Panc1 (cell line): Measurements from ENCODE around the gene AADACL3. TPM values are rescaled to one million over a fixed set of nuclear protein-coding genes. Genes with fewer than 3 reads are reported as not detected.

Source experiments
- ATAC-seq: fragments of 200-7000 bp; cut with Tn5 transposase; 2 replicates; pipeline ENCODE4 v1.9.1; 2020; ENCODE audit warnings: mild to moderate bottlenecking, moderate library complexity
- BruUV-seq: library from RNA; stranded (reverse); fragments of 400-500 nt; replicated peaks from 2 replicates; lab custom pipeline; 2021; lab: Mats Ljungman, UMichigan
- CTCF ChIA-PET: fragments of 300-600 bp; sonication (Branson Sonifier 250); formaldehyde crosslinking; loops from one replicate; lab custom pipeline; 2022; ENCODE audit warnings: antibody characterized with exemption; lab: Charles Lee
- POLR2A ChIA-PET: fragments of 300-600 bp; sonication (Branson Sonifier 250); formaldehyde crosslinking; loops from one replicate; lab custom pipeline; 2022; ENCODE audit warnings: antibody characterized with exemption; lab: Charles Lee
- DNase-seq: peaks from one replicate; pipeline ENCODE4 v3.0.0-alpha.2; 2010; ENCODE audit warnings: low read depth, low spot score
- H3K27ac ChIP-seq: 2 replicates; pipeline ENCODE4 v1.5.1; 2011; ENCODE audit warnings: mild to moderate bottlenecking, low read length, inconsistent platforms
- H3K27me3 ChIP-seq: fragments of 200-500 bp; sonication (Bioruptor generic); 2 replicates; pipeline ENCODE4 v1.6.0; 2014; ENCODE audit warnings: low read length, inconsistent platforms; ENCODE audit not compliant: control insufficient read depth, insufficient read depth
- H3K36me3 ChIP-seq: fragments of 200-500 bp; sonication (Bioruptor generic); 2 replicates; pipeline ENCODE4 v1.5.1; 2014; ENCODE audit warnings: inconsistent platforms, mild to moderate bottlenecking, low read length, moderate library complexity; ENCODE audit not compliant: control insufficient read depth, insufficient read depth
- H3K4me1 ChIP-seq: 2 replicates; pipeline ENCODE4 v1.5.1; 2011; ENCODE audit warnings: inconsistent platforms, mild to moderate bottlenecking, low read length, moderate library complexity; ENCODE audit not compliant: control insufficient read depth, insufficient read depth
- H3K4me3 ChIP-seq, 2 experiments: 2 replicates each; pipeline ENCODE4 v1.5.1; 2011 to 2012; ENCODE audit warnings: low read depth in 2 of 2, low read length in 2 of 2, mild to moderate bottlenecking in 2 of 2, inconsistent platforms in 1 of 2, moderate library complexity in 1 of 2
- H3K9me3 ChIP-seq: fragments of 200-500 bp; sonication (Bioruptor generic); 2 replicates; pipeline ENCODE4 v1.5.1; 2014; ENCODE audit warnings: low read depth, mild to moderate bottlenecking, inconsistent platforms, low read length, moderate library complexity; ENCODE audit not compliant: control insufficient read depth, insufficient read depth
- POLR2AphosphoS5 ChIP-seq: IDR thresholded peaks from 2 replicates; pipeline ENCODE4 v1.6.1; 2012; ENCODE audit warnings: mild to moderate bottlenecking, low read depth, low read length, moderate library complexity
- SIN3A ChIP-seq: IDR thresholded peaks from 2 replicates; pipeline ENCODE4 v1.6.1; 2012; ENCODE audit warnings: low read depth, mild to moderate bottlenecking, low read length, moderate library complexity, borderline replicate concordance; ENCODE audit not compliant: insufficient read depth
- TCF7L2 ChIP-seq: IDR thresholded peaks from 2 replicates; pipeline ENCODE4 v1.6.1; 2011; ENCODE audit warnings: mild to moderate bottlenecking, low read depth, low read length, inconsistent platforms
- in situ Hi-C: cut with HindIII; loops from 2 replicates; pipeline ENCODE4 v1.10.0; 2016; ENCODE audit warnings: low sequenced_read_pairs, low pct_unique_long_range_greater_than_20kb
- intact Hi-C: fragments of 100-400 bp; cut with micrococcal nuclease; formaldehyde crosslinking; loops from one replicate; pipeline ENCODE4 v1.10.0; 2022; ENCODE audit not compliant: unreplicated experiment
- total RNA-seq: library from RNA; stranded (reverse); gene quantifications from one replicate; pipeline ENCODE4 v1.2.1, GENCODE V29; 2021; ENCODE audit not compliant: unreplicated experiment
- TF ChIP-seq, protein P1 (sequence below), 2 experiments: IDR thresholded peaks; 2 replicates each; pipeline ENCODE4 v1.6.1; 2011 to 2012; ENCODE audit warnings: low read depth in 2 of 2, control low read depth in 1 of 2, low read length in 1 of 2, mild to moderate bottlenecking in 1 of 2, moderate library complexity in 1 of 2; ENCODE audit not compliant: insufficient read depth in 1 of 2
- TF ChIP-seq, protein P2 (sequence below): fragments of 450-650 bp; IDR thresholded peaks from 2 replicates; pipeline ENCODE4 v1.5.1; 2017; ENCODE audit warnings: mild to moderate bottlenecking

The AADACL3 gene
- total RNA-seq, 1 experiment from 2014 or later = not detected

DNA sequence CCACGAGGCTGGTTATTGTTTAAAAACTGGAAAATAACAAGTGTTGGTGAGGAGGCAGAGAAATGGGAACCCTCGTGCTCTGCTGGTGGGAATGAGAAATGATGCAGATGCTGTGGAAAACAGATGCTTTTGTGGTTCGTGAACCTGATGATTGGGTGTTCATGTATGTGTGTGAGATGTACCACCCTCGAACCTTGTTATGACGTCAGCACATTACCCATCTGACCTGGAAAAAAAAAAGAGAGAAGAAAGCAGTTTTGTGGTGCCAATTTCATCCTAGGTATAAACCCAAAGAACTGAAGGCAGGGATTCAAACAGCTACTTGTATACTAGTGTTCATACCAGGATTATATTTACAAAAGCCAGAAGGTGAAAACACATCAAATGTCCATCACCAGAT lies 23.7 kb downstream of the AADACL3 start:
- in situ Hi-C loops (no loop called here), intact Hi-C loops (no loop called here)
- no TSS peak for BruUV-seq
- H3K27ac ChIP-seq = no peak overlapping the region
- TF ChIP-seq TCF7L2 = no peak
- no peak for TF ChIP-seq SIN3A
- TF ChIP-seq POLR2AphosphoS5 = no peak
- TF ChIP-seq, protein P1, sequence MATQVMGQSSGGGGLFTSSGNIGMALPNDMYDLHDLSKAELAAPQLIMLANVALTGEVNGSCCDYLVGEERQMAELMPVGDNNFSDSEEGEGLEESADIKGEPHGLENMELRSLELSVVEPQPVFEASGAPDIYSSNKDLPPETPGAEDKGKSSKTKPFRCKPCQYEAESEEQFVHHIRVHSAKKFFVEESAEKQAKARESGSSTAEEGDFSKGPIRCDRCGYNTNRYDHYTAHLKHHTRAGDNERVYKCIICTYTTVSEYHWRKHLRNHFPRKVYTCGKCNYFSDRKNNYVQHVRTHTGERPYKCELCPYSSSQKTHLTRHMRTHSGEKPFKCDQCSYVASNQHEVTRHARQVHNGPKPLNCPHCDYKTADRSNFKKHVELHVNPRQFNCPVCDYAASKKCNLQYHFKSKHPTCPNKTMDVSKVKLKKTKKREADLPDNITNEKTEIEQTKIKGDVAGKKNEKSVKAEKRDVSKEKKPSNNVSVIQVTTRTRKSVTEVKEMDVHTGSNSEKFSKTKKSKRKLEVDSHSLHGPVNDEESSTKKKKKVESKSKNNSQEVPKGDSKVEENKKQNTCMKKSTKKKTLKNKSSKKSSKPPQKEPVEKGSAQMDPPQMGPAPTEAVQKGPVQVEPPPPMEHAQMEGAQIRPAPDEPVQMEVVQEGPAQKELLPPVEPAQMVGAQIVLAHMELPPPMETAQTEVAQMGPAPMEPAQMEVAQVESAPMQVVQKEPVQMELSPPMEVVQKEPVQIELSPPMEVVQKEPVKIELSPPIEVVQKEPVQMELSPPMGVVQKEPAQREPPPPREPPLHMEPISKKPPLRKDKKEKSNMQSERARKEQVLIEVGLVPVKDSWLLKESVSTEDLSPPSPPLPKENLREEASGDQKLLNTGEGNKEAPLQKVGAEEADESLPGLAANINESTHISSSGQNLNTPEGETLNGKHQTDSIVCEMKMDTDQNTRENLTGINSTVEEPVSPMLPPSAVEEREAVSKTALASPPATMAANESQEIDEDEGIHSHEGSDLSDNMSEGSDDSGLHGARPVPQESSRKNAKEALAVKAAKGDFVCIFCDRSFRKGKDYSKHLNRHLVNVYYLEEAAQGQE (IDR thresholded peaks at IDR 0.05; ENCODE audit: insufficient read depth in 1 of 2, low read depth in 2 of 2, low read length in 1 of 2) = no peak
- peaks cover 10% of the 10 kb centered on the region for H3K27me3 ChIP-seq
- no peaks in the 10 kb centered on the region; the same call in none of the 2 replicates for H3K9me3 ChIP-seq
- CTCF ChIA-PET = no interaction called here
- no peaks in the 10 kb centered on the region for H3K4me1 ChIP-seq
- DNase-seq (no peak), ATAC-seq (no peak)
- no peaks in the 10 kb centered on the region for H3K36me3 ChIP-seq
- POLR2A ChIA-PET = no interaction called here
- H3K4me3 ChIP-seq = no peak overlapping the region

DNA sequence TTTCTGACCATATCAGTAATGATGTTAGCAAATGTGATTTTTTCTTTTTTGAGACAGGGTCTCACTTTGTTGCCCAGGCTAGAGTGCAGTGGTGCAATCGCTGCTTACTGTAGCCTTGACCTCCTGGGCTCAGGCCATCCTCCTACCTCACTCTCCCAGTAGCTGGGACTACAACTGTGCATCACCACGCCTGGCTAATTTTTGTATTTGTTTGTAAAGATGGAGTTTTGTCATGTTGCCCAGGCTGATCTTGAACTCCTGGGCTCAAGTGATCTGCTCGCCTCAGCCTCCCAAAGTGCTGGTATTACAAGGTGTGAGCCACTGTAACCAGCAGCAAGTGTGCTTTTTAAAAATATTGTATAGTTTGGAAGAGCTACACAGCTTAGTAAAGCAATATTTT lies 26.0 kb downstream of the AADACL3 start:
- no peak for DNase-seq
- H3K4me1 ChIP-seq = no peaks in the 10 kb centered on the region
- TF ChIP-seq, protein P1 (IDR thresholded peaks at IDR 0.05; ENCODE audit: insufficient read depth in 1 of 2, low read depth in 2 of 2, low read length in 1 of 2) = no peak
- TF ChIP-seq TCF7L2 (no peak), POLR2AphosphoS5 (no peak), SIN3A (no peak)
- TF ChIP-seq, protein P2, sequence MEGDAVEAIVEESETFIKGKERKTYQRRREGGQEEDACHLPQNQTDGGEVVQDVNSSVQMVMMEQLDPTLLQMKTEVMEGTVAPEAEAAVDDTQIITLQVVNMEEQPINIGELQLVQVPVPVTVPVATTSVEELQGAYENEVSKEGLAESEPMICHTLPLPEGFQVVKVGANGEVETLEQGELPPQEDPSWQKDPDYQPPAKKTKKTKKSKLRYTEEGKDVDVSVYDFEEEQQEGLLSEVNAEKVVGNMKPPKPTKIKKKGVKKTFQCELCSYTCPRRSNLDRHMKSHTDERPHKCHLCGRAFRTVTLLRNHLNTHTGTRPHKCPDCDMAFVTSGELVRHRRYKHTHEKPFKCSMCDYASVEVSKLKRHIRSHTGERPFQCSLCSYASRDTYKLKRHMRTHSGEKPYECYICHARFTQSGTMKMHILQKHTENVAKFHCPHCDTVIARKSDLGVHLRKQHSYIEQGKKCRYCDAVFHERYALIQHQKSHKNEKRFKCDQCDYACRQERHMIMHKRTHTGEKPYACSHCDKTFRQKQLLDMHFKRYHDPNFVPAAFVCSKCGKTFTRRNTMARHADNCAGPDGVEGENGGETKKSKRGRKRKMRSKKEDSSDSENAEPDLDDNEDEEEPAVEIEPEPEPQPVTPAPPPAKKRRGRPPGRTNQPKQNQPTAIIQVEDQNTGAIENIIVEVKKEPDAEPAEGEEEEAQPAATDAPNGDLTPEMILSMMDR = no peak
- no TSS peak for BruUV-seq
- in situ Hi-C loops = no loop called here
- H3K27ac ChIP-seq = no peak overlapping the region
- intact Hi-C loops = no loop called here
- no peak overlapping the region for H3K4me3 ChIP-seq
- CTCF ChIA-PET = no interaction called here
- ATAC-seq = no peak
- peaks cover 10% of the 10 kb centered on the region for H3K27me3 ChIP-seq
- H3K36me3 ChIP-seq = no peaks in the 10 kb centered on the region
- no peaks in the 10 kb centered on the region; the same call in 1 of the 2 replicates for H3K9me3 ChIP-seq
- POLR2A ChIA-PET = no interaction called here
